Stimulated activated CD4-positive, alpha-beta T cell treated with anti-CD3 and anti-CD28 coated beads, Interleukin-4, amount 100 ng/mL, for 4 hours (primary cell): Measurements from ENCODE around the gene AKAP8.
"Not testable (repeated sequence)": the region's sequence is repeated elsewhere in the genome, so short reads cannot be mapped to it uniquely, and the experiment has no call there.

Experiments
- DNase-seq, 2 experiments: peaks; one replicate each; pipeline ENCODE4 v3.0.0-alpha.2; 2020

AKAP8 gene

GRCh38 chr19:15372470-15372869 lies 7.1 kb downstream of the AKAP8 start:
- DNase-seq: no peak

DNA sequence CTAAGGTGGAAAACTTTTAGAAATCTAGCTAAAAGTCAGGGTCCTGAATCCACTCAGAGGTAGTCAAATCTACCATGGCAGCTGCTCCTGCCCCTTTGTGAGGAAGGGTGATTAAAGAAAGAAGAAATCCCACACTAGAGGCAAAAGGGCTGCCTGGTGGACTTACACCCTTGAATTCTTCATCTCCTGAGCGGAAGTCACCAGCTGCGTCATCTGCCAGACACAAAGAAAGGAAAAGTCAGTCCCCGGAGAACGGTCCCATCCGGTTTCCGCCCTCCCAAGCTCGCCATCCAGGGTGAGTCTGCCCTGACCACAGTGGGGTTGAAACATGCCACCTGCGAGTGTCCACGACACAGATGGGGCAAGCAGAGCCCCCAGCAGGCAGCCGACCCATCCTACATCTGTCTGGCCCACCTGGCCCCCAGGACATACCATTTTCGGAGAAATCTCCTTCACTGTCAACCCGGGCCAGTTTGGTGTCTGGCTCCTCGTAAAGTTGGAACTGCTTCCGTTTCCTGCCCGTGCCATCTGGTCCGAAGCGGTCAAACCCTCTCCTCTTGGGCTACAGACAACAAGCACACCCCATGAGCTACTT lies 7.7 kb downstream of the AKAP8 start:
- DNase-seq: no peak

DNA sequence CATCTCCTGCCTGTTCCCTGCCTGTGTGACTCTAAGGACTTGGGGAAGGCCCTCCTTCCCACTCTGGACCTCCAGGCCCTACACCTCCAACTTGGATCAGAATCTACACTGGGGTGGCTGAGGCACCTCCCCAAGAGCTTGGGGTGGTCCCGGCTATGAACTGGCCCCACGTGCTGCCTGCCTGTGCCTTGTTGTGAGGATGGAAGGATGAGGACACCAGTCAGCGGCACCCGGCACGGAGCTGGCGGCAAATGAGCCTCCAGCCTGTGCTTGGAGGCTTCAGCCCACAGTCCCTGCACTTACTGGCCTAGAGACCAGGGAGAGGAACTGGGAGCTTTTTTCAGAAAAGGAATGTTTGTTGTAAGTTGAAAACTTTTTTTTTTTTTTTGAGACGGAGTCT lies 8.5 kb downstream of the AKAP8 start:
- DNase-seq: no peak

DNA sequence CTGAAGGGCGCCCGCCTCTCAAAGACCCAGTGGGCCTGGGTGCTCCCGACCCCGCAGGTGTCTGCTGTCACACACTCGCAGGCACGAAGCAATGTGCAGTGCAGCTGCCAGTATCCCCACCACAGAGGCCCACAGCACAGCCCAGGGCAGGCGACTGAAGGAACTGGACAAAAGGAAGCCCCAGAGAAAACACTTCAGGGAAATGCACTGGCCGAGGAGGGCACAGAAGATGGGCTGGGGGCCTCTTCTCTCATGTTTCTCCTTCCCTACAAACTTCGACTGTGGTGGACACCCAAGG lies 10.0 kb downstream of the AKAP8 start:
- no peak for DNase-seq

GRCh38 chr19:15368798-15369593 lies 10.6 kb downstream of the AKAP8 start:
- no peak for DNase-seq

GRCh38 chr19:15368051-15368632 lies 11.4 kb downstream of the AKAP8 start:
- no peak for DNase-seq

DNA sequence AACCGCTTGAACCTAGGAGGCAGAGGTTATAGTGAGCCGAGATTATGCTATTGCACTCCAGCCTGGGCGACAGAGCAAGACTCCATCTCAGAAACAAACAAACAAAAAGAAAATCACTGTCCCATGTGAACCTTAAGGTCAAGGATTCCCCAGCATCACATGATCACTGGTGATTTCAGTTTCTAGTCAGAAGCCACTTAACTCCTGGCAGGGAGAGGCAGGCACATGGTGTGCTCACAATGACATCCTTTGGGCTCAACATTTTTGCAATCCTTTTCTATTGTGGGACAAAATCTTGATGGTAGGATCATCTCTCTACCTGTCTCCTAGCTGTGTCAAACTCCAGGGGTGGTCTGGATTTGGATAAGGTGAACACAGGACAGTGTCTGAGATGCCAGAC lies 12.1 kb downstream of the AKAP8 start:
- no peak for DNase-seq

GRCh38 chr19:15365264-15365663 lies 14.3 kb downstream of the AKAP8 start:
- no peak for DNase-seq

DNA sequence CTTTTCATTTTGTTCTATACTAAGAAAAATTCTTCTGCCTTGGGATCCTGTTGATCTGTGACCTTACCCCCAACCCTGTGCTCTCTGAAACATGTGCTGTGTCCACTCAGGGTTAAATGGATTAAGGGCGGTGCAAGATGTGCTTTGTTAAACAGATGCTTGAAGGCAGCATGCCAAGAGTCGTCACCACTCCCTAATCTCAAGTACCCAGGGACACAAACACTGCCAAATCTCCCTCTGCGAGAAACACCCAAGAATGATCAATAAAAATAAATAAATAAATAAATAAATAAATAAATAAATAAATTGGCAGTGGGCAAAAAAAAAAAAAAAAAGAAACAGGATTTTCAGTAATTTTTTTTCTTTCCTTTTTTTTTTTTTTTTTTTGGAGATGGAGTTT lies 15.8 kb downstream of the AKAP8 start:
- DNase-seq: not testable (repeated sequence)

DNA sequence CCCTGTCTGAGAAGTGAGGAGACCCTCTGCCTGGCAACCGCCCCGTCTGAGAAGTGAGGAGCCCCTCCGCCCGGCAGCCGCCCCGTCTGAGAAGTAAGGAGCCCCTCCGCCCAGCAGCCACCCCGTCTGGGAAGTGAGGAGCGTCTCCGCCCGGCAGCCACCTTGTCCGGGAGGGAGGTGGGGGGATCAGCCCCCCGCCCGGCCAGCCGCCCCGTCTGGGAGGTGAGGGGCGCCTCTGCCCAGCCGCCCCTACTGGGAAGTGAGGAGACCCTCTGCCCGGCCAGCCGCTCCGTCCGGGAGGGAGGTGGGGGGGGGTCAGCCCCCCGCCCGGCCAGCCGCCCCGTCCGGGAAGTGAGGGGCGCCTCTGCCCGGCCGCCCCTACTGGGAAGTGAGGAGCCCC lies 16.5 kb downstream of the AKAP8 start:
- not testable (repeated sequence) for DNase-seq

GRCh38 chr19:15360015-15360414 lies 19.6 kb downstream of the AKAP8 start:
- not testable (repeated sequence) for DNase-seq

DNA sequence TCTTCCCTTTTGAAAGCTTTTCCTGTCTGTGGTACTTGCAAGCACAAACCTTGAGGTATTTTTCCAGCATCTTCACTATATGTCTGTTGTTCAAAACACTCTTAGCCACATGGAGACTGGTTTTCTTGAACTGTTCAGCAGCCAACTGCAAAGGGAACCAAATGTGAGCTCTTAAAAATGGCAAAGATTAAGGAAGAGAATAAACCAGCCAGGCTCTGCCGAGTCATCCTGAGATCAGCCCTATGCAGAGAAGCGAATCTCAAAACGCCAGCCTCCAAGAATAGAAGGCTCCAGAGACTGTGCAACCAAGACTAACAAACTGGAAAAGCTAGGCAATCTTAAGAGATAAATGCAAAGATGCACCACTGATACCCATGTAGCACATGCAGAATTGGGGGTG lies 20.7 kb downstream of the AKAP8 start:
- no peak for DNase-seq

DNA sequence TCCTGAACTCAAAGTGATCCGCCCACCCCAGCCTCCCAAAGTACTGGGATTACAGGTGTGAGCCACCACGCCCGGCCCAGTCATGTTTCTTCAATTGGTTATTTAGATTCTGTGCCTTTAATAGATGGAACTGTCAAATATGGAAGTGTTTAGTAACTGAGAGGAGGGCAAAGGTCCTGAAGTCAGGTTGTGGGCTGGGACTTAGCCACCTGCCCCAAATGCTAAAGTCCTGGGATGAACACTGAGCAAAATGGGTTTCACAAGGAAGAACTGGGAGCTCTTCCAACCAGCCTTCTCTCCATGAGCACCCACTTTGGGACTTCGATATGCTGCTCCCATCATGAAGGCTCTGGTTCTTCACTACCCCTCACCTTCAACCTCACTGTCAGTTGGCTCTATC lies 21.7 kb downstream of the AKAP8 start:
- DNase-seq: no peak

GRCh38 chr19:15354566-15355296 lies 24.9 kb downstream of the AKAP8 start:
- no peak for DNase-seq

DNA sequence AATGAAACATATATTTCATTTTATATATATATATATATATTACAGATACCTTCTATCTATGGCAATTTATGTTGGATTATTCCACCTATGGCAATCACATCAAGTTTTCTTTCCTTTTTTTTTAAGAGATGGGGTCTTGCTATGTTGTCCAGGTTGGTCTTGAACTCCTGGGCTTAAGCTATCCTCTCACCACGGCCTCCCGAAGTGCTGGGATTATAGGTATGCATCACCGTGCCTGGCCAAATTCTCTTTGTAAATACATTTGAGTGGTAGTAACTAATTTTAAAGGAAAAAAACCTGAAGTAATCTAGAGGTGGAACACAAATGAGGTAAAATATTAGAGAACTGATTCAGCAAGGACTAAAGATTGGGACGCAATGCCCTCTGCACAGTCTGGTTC lies 25.7 kb downstream of the AKAP8 start:
- no peak for DNase-seq

DNA sequence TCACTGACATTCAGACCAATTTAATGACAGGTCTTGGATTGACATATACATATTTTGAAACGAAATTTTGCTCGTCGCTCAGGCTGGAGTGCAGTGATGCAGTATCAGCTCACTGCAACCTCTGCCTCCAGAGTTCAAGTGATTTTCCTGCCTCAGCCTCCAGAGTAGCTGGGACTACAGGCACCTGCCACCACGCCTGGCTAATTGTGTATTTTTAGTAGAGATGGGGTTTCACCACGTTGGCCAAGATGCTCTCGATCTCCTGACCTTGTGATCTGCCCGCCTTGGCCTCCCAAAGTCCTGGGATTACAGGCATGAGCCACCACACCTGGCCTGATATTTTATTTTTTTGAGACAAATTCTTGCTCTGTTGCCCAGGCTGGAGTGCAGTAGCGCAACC lies 27.1 kb downstream of the AKAP8 start:
- DNase-seq: not testable (repeated sequence)

- DNase-seq: not testable (repeated sequence)
These were observed 38.3 kb downstream of the AKAP8 start for GRCh38 chr19:15341328-15341727.

- no peak for DNase-seq
These were observed 39.5 kb downstream of the AKAP8 start for GRCh38 chr19:15340086-15340485.

DNA sequence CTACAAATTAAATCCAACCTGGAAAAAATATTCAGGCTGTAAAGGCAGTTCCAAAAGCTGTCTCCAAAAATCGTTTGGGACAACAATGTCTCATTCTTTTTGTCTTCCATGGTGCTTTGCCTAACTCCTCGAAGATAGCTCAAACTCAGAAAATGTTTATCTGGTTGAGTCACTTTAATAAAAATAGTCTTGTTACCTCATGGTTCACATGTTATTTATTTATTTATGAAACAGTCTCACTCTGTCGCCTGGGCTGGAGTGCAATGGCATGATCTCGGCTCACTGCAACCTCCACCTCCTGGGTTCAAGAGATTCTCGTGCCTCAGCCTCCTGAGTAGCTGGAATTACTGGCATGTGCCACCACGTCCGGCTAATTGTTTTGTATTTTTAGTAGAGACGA lies 42.4 kb downstream of the AKAP8 start:
- DNase-seq: no peak

DNA sequence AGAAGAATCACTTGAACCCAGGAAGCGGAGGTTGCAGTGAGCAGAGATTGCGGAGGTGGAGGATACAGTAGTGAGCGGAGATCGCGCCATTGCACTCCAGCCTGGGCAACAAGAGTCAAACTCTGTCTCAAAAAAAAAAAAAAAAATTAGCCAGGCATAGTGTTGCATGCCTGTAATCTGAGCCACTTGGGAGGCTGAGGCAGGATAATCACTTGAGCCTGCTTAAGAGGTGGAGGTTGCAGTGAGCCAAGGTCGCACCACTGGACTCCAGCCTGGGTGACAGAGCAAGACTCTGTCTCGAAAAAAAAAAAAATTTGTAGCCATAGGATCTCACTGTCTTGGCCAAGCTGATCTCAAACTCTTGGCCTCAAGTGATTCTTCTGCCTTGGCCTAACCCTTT lies 43.6 kb downstream of the AKAP8 start:
- DNase-seq: not testable (repeated sequence)

- DNase-seq: peak; percentile 72 to 82
These were observed 47.1 kb downstream of the AKAP8 start, which contains the start of gene BRD4 for GRCh38 chr19:15332311-15332996. BRD4 (minus strand) TSS chr19:15332539; CDS start chr19:15273099, 59,440 bp downstream.

DNA sequence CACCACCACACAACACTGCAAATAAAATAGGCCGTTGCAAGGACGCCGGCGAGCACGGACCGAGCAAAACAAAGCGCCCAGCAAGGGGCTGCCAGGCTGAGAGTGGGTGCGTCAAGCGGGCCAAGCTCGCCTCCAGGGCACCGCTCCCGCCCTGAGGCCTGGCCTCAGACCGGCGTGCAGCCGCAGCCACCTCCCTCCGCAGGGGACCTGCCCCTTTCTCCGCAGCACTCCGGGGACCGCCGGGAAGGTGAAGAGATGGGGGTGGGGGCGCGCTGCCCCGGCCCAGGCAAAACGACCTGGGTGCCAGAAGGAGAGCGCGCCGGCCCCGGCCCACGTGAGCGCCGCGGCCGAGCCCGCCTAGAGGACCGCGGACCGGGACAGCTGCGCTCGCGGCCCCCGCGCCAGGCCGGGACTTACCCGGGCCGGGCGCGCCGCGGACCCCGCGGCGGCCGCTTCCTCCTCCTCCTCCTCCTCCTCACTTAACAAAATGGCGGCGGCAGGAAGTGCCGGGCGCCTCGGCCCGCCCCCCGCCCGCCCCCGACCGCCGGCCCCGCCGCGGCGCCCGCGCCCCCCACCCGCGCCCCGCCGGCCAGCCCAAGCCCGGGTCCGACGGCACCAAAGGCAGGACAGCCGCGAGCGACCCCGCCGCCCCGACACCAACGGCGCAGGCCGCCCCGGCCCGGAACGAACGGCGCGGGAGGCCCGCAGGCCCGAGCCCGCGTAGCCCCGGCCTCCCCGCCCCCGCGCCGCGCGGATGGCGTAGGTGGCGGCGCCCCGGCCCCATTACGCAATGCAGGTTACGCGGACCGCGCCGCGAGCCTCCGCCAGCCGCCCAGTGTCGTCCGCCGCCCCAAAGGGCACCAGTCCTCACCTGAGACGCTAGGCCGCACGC lies 47.9 kb downstream of the AKAP8 start:
- peak; percentile 63 to 65 for DNase-seq
